D341Med (cell line): ENCODE measurements around the gene PACS1.

Experiments used
- DNase-seq: peaks from one replicate; pipeline ENCODE4 v3.0.0; 2012; ENCODE audit warnings: low spot score

The PACS1 gene

DNA sequence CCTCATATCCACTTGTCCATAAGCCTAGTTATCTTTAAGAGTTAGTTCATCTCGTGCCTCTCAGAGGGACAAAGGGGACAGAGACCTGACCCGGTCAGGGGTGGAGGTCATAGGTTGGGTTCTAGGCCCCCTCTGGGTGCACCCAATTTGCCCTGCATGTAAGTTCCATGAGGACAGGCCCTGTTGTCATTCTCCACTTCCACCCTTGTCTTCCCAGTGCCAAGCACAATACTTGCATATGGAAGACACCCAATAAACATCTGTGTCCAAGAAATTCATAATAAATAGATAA, 220.2 kb downstream of the PACS1 start:
- DNase-seq, result no peak

DNA sequence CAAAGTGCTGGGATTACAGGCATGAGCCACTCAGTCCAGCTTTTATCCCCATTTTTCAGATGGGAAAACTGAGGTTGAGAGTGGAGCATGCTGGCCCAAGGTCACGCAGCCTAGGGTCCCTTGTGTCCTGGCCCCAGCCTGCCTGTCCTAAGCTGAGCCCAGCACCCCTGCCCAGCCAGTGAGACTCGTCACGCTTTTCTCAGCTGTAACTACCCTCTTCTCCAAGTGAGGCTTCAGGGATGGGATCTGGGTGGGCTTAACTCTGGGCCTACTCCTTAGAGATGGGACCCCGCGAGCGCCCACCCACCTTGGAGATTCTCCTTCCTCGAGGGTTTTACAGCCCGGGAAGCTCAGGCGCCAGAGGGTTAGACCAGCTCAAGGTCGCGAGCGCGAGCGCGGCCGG, 221.2 kb downstream of the PACS1 start:
- DNase-seq, result no peak

DNA sequence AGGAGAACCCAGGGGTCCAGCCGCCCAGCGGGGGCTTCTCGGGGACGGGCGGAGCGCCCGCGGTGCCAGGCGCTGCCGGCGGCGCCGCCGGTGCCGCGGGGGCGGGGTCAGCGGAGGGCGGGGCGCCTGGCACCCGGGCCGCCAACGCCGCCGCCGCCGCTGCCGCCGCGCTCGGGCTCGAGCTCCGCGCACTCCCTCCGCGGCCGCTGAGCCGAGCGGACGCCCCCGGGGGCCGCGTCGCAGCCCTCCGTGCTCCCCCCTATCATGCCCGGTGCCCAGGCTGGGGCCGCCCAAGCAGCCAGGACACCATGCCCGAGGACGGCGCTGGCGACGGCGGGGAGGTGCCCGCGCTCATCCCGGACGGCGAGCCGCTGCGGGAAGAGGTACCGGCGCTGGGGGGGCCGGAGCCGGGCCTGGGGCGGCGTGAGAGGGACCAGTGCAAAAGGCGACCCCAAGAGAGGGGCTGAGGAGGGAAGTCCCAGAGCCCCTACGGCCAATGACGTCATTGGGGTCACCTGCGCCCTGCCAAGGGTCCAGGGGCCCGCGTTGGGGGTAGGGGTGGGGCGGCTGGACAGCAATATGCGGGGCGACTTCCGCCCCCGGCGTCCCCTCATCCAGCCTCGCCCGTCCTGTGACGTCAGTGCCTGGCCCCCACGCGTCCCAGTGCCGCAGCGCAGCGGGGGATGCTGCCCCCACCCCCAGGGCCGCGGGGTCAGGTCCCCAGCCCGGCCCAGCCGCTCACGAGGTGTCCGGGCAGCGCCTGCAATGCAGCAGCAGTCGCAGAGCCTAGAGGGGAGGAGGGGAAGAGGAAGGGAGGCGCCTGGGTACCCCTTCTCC, 221.9 kb downstream of the PACS1 start, which contains the start of gene TMEM151A:
Gene TMEM151A, plus strand, starts transcription at position 189 of the 837 bp plus-strand sequence. Its CDS starts 120 bp downstream, at position 309.
- peak; percentile 88 for DNase-seq

DNA sequence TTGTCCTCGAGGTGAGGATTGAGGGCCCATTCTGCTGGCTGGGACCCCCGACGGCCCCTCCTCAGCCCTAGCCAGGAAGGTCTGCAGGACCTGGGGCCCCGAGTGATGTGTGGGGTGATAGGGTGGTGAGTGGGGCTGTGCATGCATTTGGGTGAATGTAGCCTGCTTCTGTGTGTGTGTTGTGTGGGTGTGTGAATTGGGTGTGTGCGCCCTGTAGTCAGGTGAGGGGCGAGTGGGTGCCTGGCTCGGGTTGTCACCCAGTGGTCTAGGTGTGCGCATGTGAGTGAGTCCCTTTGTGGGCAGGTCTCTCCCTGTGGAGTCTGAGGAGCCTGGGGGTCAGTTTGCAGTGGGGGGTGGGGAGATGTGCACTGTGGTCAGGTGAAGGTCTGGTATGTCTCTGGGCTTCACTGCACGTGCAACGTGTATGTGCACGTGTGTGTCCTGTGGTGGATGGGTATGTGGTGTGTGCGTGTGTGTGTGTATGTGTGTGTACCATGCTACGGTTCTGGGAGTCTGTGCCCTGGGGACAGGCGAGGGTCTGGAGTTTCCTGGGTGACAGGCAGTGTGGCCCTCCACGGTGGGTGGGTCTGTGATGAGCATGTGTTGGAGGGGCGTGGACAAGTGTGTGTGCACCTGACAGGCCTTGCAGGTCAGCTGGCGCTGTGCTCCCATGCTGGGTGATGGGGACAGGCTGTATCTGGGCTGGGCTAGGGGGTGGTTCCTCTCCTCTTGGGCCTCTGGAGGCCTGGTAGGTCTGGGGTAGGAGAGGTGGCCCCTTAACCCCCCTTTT, 222.7 kb downstream of the PACS1 start:
- DNase-seq, result no peak

DNA sequence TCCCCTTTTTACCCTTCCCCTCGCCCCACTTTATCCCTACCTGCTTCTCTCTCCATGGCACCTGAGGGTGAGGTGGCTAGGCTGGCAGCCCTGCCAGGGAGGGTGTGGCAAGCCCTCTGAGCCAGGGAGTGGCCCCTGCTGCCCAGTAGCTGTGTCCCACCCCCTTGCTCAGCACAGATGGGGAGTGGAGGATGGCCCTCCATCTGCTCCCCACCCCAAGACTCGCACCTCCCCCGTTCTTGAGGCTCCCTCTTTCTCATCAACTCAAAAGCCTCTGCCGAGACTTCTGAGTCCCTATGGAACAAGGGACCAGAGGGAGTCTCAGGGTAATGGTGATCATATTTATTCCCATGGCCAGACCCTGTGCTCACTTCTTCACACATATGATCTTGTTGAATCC, 223.3 kb downstream of the PACS1 start:
- no peak for DNase-seq

DNA sequence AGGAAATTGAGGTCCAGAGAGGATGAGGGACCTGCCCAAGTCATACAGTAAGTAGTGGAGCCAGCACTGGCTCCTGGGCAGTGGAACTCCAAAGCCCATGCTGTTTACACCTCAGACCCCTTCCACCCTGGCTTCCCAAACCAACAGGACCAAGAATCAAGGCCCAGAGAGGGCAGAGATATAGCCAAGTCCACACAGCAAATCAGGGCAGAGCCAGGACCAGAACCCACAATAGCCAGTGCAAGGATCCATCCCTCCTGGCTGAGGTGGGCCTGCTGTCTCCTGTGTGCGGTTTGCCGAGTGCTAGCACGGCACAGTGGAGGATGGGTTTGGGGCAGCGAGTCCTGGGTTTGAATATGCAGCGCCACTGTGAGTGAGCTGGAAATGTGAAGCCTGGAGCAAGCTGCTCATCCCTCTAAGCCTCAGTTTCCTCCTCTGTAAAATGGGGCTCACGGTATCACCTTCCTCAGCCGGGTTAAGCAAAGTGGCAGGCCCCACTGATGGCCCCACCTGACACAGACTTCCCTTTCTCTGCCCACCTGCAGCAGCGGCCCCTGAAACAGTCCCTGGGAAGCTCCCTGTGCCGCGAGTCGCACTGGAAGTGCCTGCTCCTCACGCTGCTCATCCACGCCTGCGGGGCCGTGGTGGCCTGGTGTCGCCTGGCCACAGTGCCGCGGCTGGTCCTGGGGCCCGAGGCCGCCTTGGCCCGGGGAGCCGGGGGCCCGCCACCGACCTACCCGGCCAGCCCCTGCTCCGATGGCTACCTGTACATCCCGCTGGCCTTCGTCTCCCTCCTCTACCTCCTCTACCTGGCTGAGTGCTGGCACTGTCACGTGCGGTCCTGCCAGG, 223.9 kb downstream of the PACS1 start:
- no peak for DNase-seq
